H1 (cell line): ENCODE data around the gene ADGRB2. TPM values are rescaled to one million over a fixed set of nuclear protein-coding genes. Genes with fewer than 3 reads are reported as not detected.

Experiments
- BACH1 ChIP-seq: IDR thresholded peaks from 2 replicates; pipeline ENCODE4 v1.6.1; 2012; ENCODE audit warnings: low read length, improper control_type of control experiment
- CBX8 ChIP-seq: fragments of 300-800, 300-1000 bp; sonication (generic); IDR thresholded peaks from 2 replicates; pipeline ENCODE4 v1.7.1; 2016; ENCODE audit warnings: low read depth, low read length, borderline replicate concordance
- HDAC6 ChIP-seq: IDR thresholded peaks from one replicate; pipeline ENCODE4 v1.7.1; 2012; ENCODE audit warnings: low read depth, mild to moderate bottlenecking, inconsistent platforms, low read length, moderate library complexity
- MAFK ChIP-seq: IDR thresholded peaks from 2 replicates; pipeline ENCODE4 v1.6.1; 2012; ENCODE audit warnings: low read depth, mild to moderate bottlenecking, improper control_type of control experiment, low read length
- RFX5 ChIP-seq: IDR thresholded peaks from 2 replicates; pipeline ENCODE4 v1.6.1; 2011; ENCODE audit warnings: low read depth, low read length, improper control_type of control experiment, borderline replicate concordance
- RXRA ChIP-seq: IDR thresholded peaks from 2 replicates; pipeline ENCODE4 v1.6.1; 2011; ENCODE audit warnings: low read depth, mild to moderate bottlenecking, low read length, moderate library complexity; ENCODE audit not compliant: insufficient read depth
- SIX5 ChIP-seq: IDR thresholded peaks from 2 replicates; pipeline ENCODE4 v1.6.1; 2011; ENCODE audit warnings: mild to moderate bottlenecking, low read depth, low read length
- ZNF274 ChIP-seq: IDR thresholded peaks from 2 replicates; pipeline ENCODE4 v1.7.0; 2012; ENCODE audit warnings: low read length, borderline replicate concordance; ENCODE audit errors: extremely low read depth
- polyA plus RNA-seq, 7 experiments: library from polyadenylated mRNA; depleted of rRNA in 3 of 7; stranded (reverse) in 5 of 7; unstranded in 2 of 7; fragments of >200 nt in 5 of 7; fragments of 200-250 nt in 2 of 7; gene quantifications; 1 replicate in 5 of 7; 2 replicates in 1 of 7; 4 replicates in 1 of 7; pipeline versions ENCODE4 v1.2.1 to v1.2.3, GENCODE V29; 2011 to 2013; ENCODE audit warnings: missing spikeins in 2 of 7, mixed read lengths in 2 of 7
- total RNA-seq: library from RNA; stranded (reverse); fragmentation: NEBNext Ultra II Directional; extraction: Animal tissue kit (Norgen Biotek cat#: 25700); gene quantifications from 2 replicates; pipeline ENCODE4 v1.2.1, GENCODE V29; 2021
- TF ChIP-seq, protein P1 (sequence below): fragments of 300-600 bp; sonication (generic); IDR thresholded peaks from 2 replicates; pipeline ENCODE4 v1.7.1; 2012; ENCODE audit warnings: low read length, moderate library complexity, mild to moderate bottlenecking, inconsistent platforms; ENCODE audit not compliant: insufficient replicate concordance
- TF ChIP-seq, protein P2 (sequence below), 3 experiments: IDR thresholded peaks; 1 replicate in 2 of 3; 2 replicates in 1 of 3; pipeline versions ENCODE4 v1.5.1 to v1.6.1; 2011; ENCODE audit warnings: low read length in 3 of 3, mild to moderate bottlenecking in 3 of 3, inconsistent platforms in 2 of 3, low read depth in 1 of 3, moderate library complexity in 1 of 3; ENCODE audit not compliant: insufficient read depth in 1 of 3; ENCODE audit errors: control extremely low read depth in 1 of 3

The ADGRB2 gene
- total and polyA plus RNA-seq, 2 of the 8 experiments (the other 6 are each of a cell fraction or from before 2014, with no cell fraction given), result 15.6 to 26.2 TPM

DNA sequence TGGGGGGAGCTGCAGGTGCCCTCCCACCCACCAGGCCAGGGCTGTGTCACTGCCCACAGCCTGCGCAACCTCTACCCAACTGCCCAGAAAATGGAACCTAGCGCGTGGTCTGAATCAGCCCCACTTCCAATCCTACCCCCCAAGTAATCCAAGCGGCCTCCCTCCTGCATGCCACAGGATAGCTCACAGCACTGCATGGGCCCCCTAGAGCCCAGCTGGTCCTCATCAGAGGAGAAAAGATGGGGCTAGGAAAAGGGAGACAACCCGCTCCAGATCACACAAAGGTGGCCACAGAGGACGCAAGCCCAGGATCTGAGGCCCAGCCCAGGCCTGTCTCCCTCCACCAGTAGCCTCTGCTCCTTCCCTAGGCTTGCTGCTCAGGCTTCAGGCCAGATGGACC, 6.2 kb downstream of the ADGRB2 start (continued):
- TF ChIP-seq, protein P1, sequence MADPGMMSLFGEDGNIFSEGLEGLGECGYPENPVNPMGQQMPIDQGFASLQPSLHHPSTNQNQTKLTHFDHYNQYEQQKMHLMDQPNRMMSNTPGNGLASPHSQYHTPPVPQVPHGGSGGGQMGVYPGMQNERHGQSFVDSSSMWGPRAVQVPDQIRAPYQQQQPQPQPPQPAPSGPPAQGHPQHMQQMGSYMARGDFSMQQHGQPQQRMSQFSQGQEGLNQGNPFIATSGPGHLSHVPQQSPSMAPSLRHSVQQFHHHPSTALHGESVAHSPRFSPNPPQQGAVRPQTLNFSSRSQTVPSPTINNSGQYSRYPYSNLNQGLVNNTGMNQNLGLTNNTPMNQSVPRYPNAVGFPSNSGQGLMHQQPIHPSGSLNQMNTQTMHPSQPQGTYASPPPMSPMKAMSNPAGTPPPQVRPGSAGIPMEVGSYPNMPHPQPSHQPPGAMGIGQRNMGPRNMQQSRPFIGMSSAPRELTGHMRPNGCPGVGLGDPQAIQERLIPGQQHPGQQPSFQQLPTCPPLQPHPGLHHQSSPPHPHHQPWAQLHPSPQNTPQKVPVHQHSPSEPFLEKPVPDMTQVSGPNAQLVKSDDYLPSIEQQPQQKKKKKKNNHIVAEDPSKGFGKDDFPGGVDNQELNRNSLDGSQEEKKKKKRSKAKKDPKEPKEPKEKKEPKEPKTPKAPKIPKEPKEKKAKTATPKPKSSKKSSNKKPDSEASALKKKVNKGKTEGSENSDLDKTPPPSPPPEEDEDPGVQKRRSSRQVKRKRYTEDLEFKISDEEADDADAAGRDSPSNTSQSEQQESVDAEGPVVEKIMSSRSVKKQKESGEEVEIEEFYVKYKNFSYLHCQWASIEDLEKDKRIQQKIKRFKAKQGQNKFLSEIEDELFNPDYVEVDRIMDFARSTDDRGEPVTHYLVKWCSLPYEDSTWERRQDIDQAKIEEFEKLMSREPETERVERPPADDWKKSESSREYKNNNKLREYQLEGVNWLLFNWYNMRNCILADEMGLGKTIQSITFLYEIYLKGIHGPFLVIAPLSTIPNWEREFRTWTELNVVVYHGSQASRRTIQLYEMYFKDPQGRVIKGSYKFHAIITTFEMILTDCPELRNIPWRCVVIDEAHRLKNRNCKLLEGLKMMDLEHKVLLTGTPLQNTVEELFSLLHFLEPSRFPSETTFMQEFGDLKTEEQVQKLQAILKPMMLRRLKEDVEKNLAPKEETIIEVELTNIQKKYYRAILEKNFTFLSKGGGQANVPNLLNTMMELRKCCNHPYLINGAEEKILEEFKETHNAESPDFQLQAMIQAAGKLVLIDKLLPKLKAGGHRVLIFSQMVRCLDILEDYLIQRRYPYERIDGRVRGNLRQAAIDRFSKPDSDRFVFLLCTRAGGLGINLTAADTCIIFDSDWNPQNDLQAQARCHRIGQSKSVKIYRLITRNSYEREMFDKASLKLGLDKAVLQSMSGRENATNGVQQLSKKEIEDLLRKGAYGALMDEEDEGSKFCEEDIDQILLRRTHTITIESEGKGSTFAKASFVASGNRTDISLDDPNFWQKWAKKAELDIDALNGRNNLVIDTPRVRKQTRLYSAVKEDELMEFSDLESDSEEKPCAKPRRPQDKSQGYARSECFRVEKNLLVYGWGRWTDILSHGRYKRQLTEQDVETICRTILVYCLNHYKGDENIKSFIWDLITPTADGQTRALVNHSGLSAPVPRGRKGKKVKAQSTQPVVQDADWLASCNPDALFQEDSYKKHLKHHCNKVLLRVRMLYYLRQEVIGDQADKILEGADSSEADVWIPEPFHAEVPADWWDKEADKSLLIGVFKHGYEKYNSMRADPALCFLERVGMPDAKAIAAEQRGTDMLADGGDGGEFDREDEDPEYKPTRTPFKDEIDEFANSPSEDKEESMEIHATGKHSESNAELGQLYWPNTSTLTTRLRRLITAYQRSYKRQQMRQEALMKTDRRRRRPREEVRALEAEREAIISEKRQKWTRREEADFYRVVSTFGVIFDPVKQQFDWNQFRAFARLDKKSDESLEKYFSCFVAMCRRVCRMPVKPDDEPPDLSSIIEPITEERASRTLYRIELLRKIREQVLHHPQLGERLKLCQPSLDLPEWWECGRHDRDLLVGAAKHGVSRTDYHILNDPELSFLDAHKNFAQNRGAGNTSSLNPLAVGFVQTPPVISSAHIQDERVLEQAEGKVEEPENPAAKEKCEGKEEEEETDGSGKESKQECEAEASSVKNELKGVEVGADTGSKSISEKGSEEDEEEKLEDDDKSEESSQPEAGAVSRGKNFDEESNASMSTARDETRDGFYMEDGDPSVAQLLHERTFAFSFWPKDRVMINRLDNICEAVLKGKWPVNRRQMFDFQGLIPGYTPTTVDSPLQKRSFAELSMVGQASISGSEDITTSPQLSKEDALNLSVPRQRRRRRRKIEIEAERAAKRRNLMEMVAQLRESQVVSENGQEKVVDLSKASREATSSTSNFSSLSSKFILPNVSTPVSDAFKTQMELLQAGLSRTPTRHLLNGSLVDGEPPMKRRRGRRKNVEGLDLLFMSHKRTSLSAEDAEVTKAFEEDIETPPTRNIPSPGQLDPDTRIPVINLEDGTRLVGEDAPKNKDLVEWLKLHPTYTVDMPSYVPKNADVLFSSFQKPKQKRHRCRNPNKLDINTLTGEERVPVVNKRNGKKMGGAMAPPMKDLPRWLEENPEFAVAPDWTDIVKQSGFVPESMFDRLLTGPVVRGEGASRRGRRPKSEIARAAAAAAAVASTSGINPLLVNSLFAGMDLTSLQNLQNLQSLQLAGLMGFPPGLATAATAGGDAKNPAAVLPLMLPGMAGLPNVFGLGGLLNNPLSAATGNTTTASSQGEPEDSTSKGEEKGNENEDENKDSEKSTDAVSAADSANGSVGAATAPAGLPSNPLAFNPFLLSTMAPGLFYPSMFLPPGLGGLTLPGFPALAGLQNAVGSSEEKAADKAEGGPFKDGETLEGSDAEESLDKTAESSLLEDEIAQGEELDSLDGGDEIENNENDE, result no peak
- TF ChIP-seq MAFK (no peak), HDAC6 (no peak), BACH1 (no peak), CBX8 (no peak), SIX5 (no peak), RFX5 (no peak), RXRA (no peak), ZNF274 (no peak)
- TF ChIP-seq, protein P2, sequence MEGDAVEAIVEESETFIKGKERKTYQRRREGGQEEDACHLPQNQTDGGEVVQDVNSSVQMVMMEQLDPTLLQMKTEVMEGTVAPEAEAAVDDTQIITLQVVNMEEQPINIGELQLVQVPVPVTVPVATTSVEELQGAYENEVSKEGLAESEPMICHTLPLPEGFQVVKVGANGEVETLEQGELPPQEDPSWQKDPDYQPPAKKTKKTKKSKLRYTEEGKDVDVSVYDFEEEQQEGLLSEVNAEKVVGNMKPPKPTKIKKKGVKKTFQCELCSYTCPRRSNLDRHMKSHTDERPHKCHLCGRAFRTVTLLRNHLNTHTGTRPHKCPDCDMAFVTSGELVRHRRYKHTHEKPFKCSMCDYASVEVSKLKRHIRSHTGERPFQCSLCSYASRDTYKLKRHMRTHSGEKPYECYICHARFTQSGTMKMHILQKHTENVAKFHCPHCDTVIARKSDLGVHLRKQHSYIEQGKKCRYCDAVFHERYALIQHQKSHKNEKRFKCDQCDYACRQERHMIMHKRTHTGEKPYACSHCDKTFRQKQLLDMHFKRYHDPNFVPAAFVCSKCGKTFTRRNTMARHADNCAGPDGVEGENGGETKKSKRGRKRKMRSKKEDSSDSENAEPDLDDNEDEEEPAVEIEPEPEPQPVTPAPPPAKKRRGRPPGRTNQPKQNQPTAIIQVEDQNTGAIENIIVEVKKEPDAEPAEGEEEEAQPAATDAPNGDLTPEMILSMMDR (IDR thresholded peaks at IDR 0.05; ENCODE audit: control extremely low read depth in 1 of 3, insufficient read depth in 1 of 3, low read depth in 1 of 3, low read length in 3 of 3), result no peak
